B cell (primary cell): Measurements from ENCODE around the gene RABGAP1L. TPM values are rescaled to one million over a fixed set of nuclear protein-coding genes. Genes with fewer than 3 reads are reported as not detected.
"Not testable (repeated sequence)": the region's sequence is repeated elsewhere in the genome, so short reads cannot be mapped to it uniquely, and the experiment has no call there.

Experiments used
- ATAC-seq: fragments of 200-7000 bp; cut with Tn5 transposase; one replicate; pipeline ENCODE4 v1.10.0; 2021; ENCODE audit warnings: low read depth, mild to moderate bottlenecking, moderate number of reproducible peaks, moderate library complexity
- CTCF ChIA-PET: fragments of 350-600 bp; sonication (Branson Sonifier 250); formaldehyde crosslinking; loops from one replicate; lab custom pipeline; 2021; ENCODE audit warnings: antibody characterized with exemption, inconsistent platforms; lab: Charles Lee
- POLR2A ChIA-PET: fragments of 350-600 bp; sonication (Branson Sonifier 250); formaldehyde crosslinking; loops from one replicate; lab custom pipeline; 2021; ENCODE audit warnings: antibody characterized with exemption; lab: Charles Lee
- DNase-seq: peaks from one replicate; pipeline ENCODE4 v3.0.0; 2013
- H2AFZ ChIP-seq: 2 replicates; pipeline ENCODE4 v1.6.1; 2012; ENCODE audit warnings: mild to moderate bottlenecking, low read depth, low read length; ENCODE audit not compliant: insufficient read depth, poor library complexity, severe bottlenecking
- H3K27ac ChIP-seq, 2 donors: 1 replicate in 1 of 2; 2 replicates in 1 of 2; pipeline ENCODE4 v1.5.1; 2012 to 2013; ENCODE audit warnings: low read length in 2 of 2, mild to moderate bottlenecking in 2 of 2, moderate library complexity in 1 of 2
- H3K27me3 ChIP-seq, 4 experiments: fragments of 200-600 bp in 1 of 4; sonication (generic) in 1 of 4; replicated peaks in 1 of 4; 1 replicate in 2 of 4; 2 replicates in 2 of 4; pipeline versions ENCODE4 v1.6.1 to v1.7.0; 2013 to 2016; ENCODE audit warnings: low read length in 3 of 4, mild to moderate bottlenecking in 2 of 4, mixed read lengths in 1 of 4, moderate library complexity in 1 of 4; ENCODE audit not compliant: insufficient read depth in 4 of 4, control insufficient read depth in 3 of 4; ENCODE audit errors: control extremely low read depth in 1 of 4
- H3K36me3 ChIP-seq, 2 experiments: replicated peaks in 1 of 2; 1 replicate in 1 of 2; 2 replicates in 1 of 2; pipeline versions ENCODE4 v1.6.1 to v1.7.1; 2013; ENCODE audit warnings: low read length in 1 of 2; ENCODE audit not compliant: insufficient read depth in 2 of 2, control insufficient read depth in 1 of 2; ENCODE audit errors: control extremely low read depth in 1 of 2, extremely low read depth in 1 of 2
- H3K4me1 ChIP-seq, 2 donors: fragments of 200-600 bp in 1 of 2; sonication (generic) in 1 of 2; 1 replicate in 1 of 2; 2 replicates in 1 of 2; pipeline versions ENCODE4 v1.5.1 to v1.6.1; 2013 to 2017; ENCODE audit warnings: low read length in 2 of 2; ENCODE audit not compliant: control insufficient read depth in 2 of 2, insufficient read depth in 2 of 2
- H3K4me2 ChIP-seq: replicated peaks from 2 replicates; pipeline ENCODE3; 2012; ENCODE audit warnings: mild to moderate bottlenecking, low read depth, low read length; ENCODE audit not compliant: poor library complexity, severe bottlenecking
- H3K4me3 ChIP-seq, 5 experiments: fragments of 200-600 bp in 1 of 5; sonication (generic) in 1 of 5; 1 replicate in 3 of 5; 2 replicates in 2 of 5; pipeline versions ENCODE4 v1.5.1 to v1.7.0; 2011 to 2016; ENCODE audit warnings: low read length in 4 of 5, mild to moderate bottlenecking in 4 of 5, low read depth in 2 of 5, control low read depth in 1 of 5, moderate library complexity in 1 of 5; ENCODE audit not compliant: insufficient read depth in 1 of 5; ENCODE audit errors: control extremely low read depth in 1 of 5, extremely low read depth in 1 of 5
- H3K79me2 ChIP-seq: fragments of 200-600 bp; sonication (generic); one replicate; pipeline ENCODE4 v1.6.0; 2016; ENCODE audit warnings: low read length; ENCODE audit not compliant: control insufficient read depth, insufficient read depth
- H3K9ac ChIP-seq: fragments of 200-600 bp; sonication (generic); 2 replicates; pipeline ENCODE4 v1.6.1; 2017; ENCODE audit warnings: mild to moderate bottlenecking, low read length, moderate library complexity
- H3K9me3 ChIP-seq, 3 donors: one replicate each; pipeline versions ENCODE4 v1.6.1 to v1.7.1; 2013; ENCODE audit warnings: low read length in 2 of 3; ENCODE audit not compliant: control insufficient read depth in 2 of 3, insufficient read depth in 1 of 3; ENCODE audit errors: control extremely low read depth in 1 of 3
- H4K20me1 ChIP-seq: 2 replicates; pipeline ENCODE4 v1.6.0; 2012; ENCODE audit warnings: mild to moderate bottlenecking, low read length; ENCODE audit not compliant: insufficient read depth, control insufficient read depth, poor library complexity, severe bottlenecking
- H3K27ac Mint-ChIP-seq: one replicate; pipeline ENCODE4 v1.8.0; 2021; ENCODE audit warnings: mixed read lengths
- H3K27me3 Mint-ChIP-seq: one replicate; pipeline ENCODE4 v1.8.0; 2021; ENCODE audit warnings: mixed read lengths
- H3K4me1 Mint-ChIP-seq: one replicate; pipeline ENCODE4 v1.8.0; 2021; ENCODE audit warnings: mixed read lengths
- H3K4me3 Mint-ChIP-seq: one replicate; pipeline ENCODE4 v1.8.0; 2021; ENCODE audit warnings: mixed read lengths
- H3K9me3 Mint-ChIP-seq: one replicate; pipeline ENCODE4 v1.8.0; 2022; ENCODE audit warnings: mixed read lengths; ENCODE audit not compliant: insufficient read depth
- CTCF ChIP-seq: fragments of 200-600 bp; IDR thresholded peaks from one replicate; pipeline ENCODE4 v1.8.0; 2022; ENCODE audit warnings: antibody characterized with exemption, mild to moderate bottlenecking
- EZH2 ChIP-seq: IDR thresholded peaks from 2 replicates; pipeline ENCODE4 v1.6.1; 2012; ENCODE audit warnings: borderline replicate concordance, low read depth, mild to moderate bottlenecking, moderate library complexity, low read length; ENCODE audit not compliant: insufficient read depth, poor library complexity, severe bottlenecking
- WGBS: methylation state at CpG from one replicate; pipeline ENCODE4 v1.1.5; 2013; ENCODE audit warnings: missing lambda C conversion rate; ENCODE audit not compliant: insufficient coverage; 5-methylcytosine and 5-hydroxymethylcytosine counted together
- intact Hi-C: fragments of 100-400 bp; cut with micrococcal nuclease; formaldehyde crosslinking; loops from one replicate; pipeline ENCODE4 v1.10.0; 2022
- polyA plus RNA-seq: library from polyadenylated mRNA; depleted of rRNA; stranded (reverse); fragments of >200 nt; gene quantifications from 2 replicates; pipeline ENCODE4 v1.2.3, GENCODE V29; 2012
- total RNA-seq, 2 donors: library from RNA; stranded (reverse); fragments of 120-200 nt in 1 of 2; gene quantifications; 1 replicate in 1 of 2; 2 replicates in 1 of 2; pipeline versions ENCODE4 v1.2.3 to v1.2.4, GENCODE V29; 2013 to 2022

The RABGAP1L gene
- total and polyA plus RNA-seq, 2 donors (not counting 1 experiment from before 2014, with no cell fraction given), result 34.9 to 159 TPM

GRCh38 chr1:174123843-174124242 is 35.5 kb upstream of the RABGAP1L start:
- H3K4me2 ChIP-seq, result no peak overlapping the region
- H3K4me3 ChIP-seq, result no peak overlapping the region
- Mint-ChIP-seq H3K27me3 (no peaks in the 10 kb centered on the region), H3K9me3 (peaks cover 10% of the 10 kb centered on the region), H3K4me1 (peaks cover 23% of the 10 kb centered on the region), H3K4me3 (no peak overlapping the region), H3K27ac (no peak overlapping the region)
- H3K36me3 ChIP-seq, result no peaks in the 10 kb centered on the region
- POLR2A ChIA-PET, result no interaction called here
- H3K4me1 ChIP-seq, result peaks cover 10% of the 10 kb centered on the region in 2 donors
- H3K79me2 ChIP-seq, result no peaks in the 10 kb centered on the region
- no peak for ATAC-seq
- no peak overlapping the region for H2AFZ ChIP-seq
- no peak for DNase-seq
- CTCF ChIA-PET, result no interaction called here
- H3K27me3 ChIP-seq, result no peaks in the 10 kb centered on the region
- no peaks in the 10 kb centered on the region for H4K20me1 ChIP-seq
- H3K9me3 ChIP-seq, result peaks cover 0 to 12% (median 12%) of the 10 kb centered on the region in 3 donors
- H3K9ac ChIP-seq, result no peak overlapping the region
- intact Hi-C loops, result no loop called here
- TF ChIP-seq CTCF (no peak), EZH2 (no peak)
- no peak overlapping the region for H3K27ac ChIP-seq

- H2AFZ ChIP-seq, H3K36me3 ChIP-seq, intact Hi-C loops, H4K20me1 ChIP-seq, ATAC-seq, H3K79me2 ChIP-seq, H3K27me3 ChIP-seq, H3K27me3 Mint-ChIP-seq, POLR2A ChIA-PET, H3K9ac ChIP-seq, H3K4me1 ChIP-seq, H3K4me3 ChIP-seq: not testable (repeated sequence)
- Mint-ChIP-seq H3K9me3 (peaks cover 10% of the 10 kb centered on the region), H3K4me1 (peaks cover 24% of the 10 kb centered on the region), H3K27ac (peak overlapping the region; percentile 83), H3K4me3 (peak overlapping the region; percentile 62)
- Histone ChIP-seq H3K4me2 (peak overlapping the region; percentile 38), H3K9me3 (peaks cover 0 to 12% (median 12%) of the 10 kb centered on the region in 3 donors), H3K27ac (peak overlapping the region in 1 of 2 donors; percentile 18)
- peak; percentile 28 for DNase-seq
- CTCF ChIA-PET, result interaction anchor here (1.5 kb wide), 1 partner anchor 14 kb away, joined by 3 read pairs; no protein-coding TSS in a partner anchor
- no CpG with 5 or more reads among the region's 1 CpG for WGBS
These were observed 32.1 kb upstream of the RABGAP1L start for GRCh38 chr1:174127176-174127575.
